H1 (cell line): ENCODE data around the gene CXCL11. TPM values are rescaled to one million over a fixed set of nuclear protein-coding genes. Genes with fewer than 3 reads are reported as not detected.

Experiments
- CTCF ChIA-PET: fragments of 300-600 bp; sonication (Branson Sonifier 250); formaldehyde crosslinking; loops from one replicate; lab custom pipeline; 2021; ENCODE audit not compliant: partially characterized antibody; lab: Charles Lee
- POLR2A ChIA-PET: fragments of 300-600 bp; sonication (Branson Sonifier 250); formaldehyde crosslinking; loops from one replicate; lab custom pipeline; 2021; ENCODE audit warnings: inconsistent platforms; ENCODE audit not compliant: partially characterized antibody; lab: Charles Lee
- DNase-seq, 2 experiments: peaks; one replicate each; pipeline versions ENCODE4 v3.0.0 to v3.0.0-alpha.2; 2010 to 2022; ENCODE audit warnings: low spot score in 2 of 2, low read depth in 1 of 2, mixed read lengths in 1 of 2
- FAIRE-seq: peaks from 2 replicates; lab custom pipeline; 2011; peaks lifted over from hg19 to GRCh38; lab: Jason Lieb, UNC
- H2AFZ ChIP-seq: 2 replicates; pipeline ENCODE4 v1.8.1; 2012; ENCODE audit warnings: low read length, inconsistent platforms
- H2AK5ac ChIP-seq: 2 replicates; pipeline ENCODE4 v1.6.1; 2013; ENCODE audit warnings: low read depth, low read length
- H2BK120ac ChIP-seq: replicated peaks from 2 replicates; pipeline ENCODE3; 2013; ENCODE audit warnings: low read depth, low read length, inconsistent platforms
- H2BK12ac ChIP-seq: 2 replicates; pipeline ENCODE4 v1.6.1; 2013; ENCODE audit warnings: low read depth, low read length
- H2BK15ac ChIP-seq: 2 replicates; pipeline ENCODE4 v1.6.1; 2013; ENCODE audit warnings: low read length
- H2BK20ac ChIP-seq: 2 replicates; pipeline ENCODE4 v1.6.1; 2013; ENCODE audit warnings: low read length
- H2BK5ac ChIP-seq: 2 replicates; pipeline ENCODE4 v1.6.1; 2013; ENCODE audit warnings: low read depth, low read length
- H3K14ac ChIP-seq: 2 replicates; pipeline ENCODE4 v1.6.1; 2013; ENCODE audit warnings: inconsistent platforms; ENCODE audit not compliant: insufficient read length
- H3K18ac ChIP-seq: 2 replicates; pipeline ENCODE4 v1.6.1; 2013; ENCODE audit warnings: low read length; ENCODE audit errors: extremely low read depth
- H3K23ac ChIP-seq: 2 replicates; pipeline ENCODE4 v1.6.1; 2013; ENCODE audit warnings: inconsistent platforms; ENCODE audit not compliant: insufficient read length
- H3K23me2 ChIP-seq: 2 replicates; pipeline ENCODE4 v1.6.1; 2013; ENCODE audit warnings: low read depth, low read length
- H3K27ac ChIP-seq: 2 replicates; pipeline ENCODE4 v1.6.1; 2011; ENCODE audit warnings: low read depth, low read length, inconsistent platforms
- H3K27me3 ChIP-seq, 4 experiments: replicated peaks in 1 of 4; 1 replicate in 1 of 4; 2 replicates in 3 of 4; pipeline versions ENCODE4 v1.6.1 to v1.8.1; 2011 to 2013; ENCODE audit warnings: low read length in 3 of 4, mild to moderate bottlenecking in 3 of 4, inconsistent platforms in 2 of 4, mixed read lengths in 2 of 4, moderate library complexity in 1 of 4; ENCODE audit not compliant: control insufficient read depth in 3 of 4, insufficient read depth in 3 of 4; ENCODE audit errors: extremely low read depth in 1 of 4
- H3K36me3 ChIP-seq, 4 experiments: 2 replicates each; pipeline versions ENCODE4 v1.6.1 to v1.8.1; 2011 to 2013; ENCODE audit warnings: mild to moderate bottlenecking in 4 of 4, low read length in 3 of 4, moderate library complexity in 2 of 4, control low read depth in 1 of 4, inconsistent platforms in 1 of 4; ENCODE audit not compliant: insufficient read depth in 4 of 4, control insufficient read depth in 2 of 4
- H3K4ac ChIP-seq: replicated peaks from 2 replicates; pipeline ENCODE3; 2013; ENCODE audit warnings: low read length, low read depth, mixed read lengths, inconsistent platforms; ENCODE audit not compliant: insufficient read length
- H3K4me1 ChIP-seq, 4 experiments: replicated peaks in 1 of 4; 1 replicate in 1 of 4; 2 replicates in 3 of 4; pipeline versions ENCODE4 v1.6.1 to v1.8.1; 2011 to 2013; ENCODE audit warnings: low read length in 3 of 4, inconsistent platforms in 2 of 4, mixed read lengths in 1 of 4; ENCODE audit not compliant: insufficient read depth in 4 of 4, control insufficient read depth in 3 of 4
- H3K4me2 ChIP-seq, 2 experiments: 2 replicates each; pipeline versions ENCODE4 v1.6.1 to v1.8.1; 2011 to 2013; ENCODE audit warnings: low read depth in 2 of 2, low read length in 2 of 2, control low read depth in 1 of 2, inconsistent platforms in 1 of 2, mild to moderate bottlenecking in 1 of 2; ENCODE audit not compliant: insufficient read depth in 1 of 2
- H3K4me3 ChIP-seq, 4 experiments: fragments of 200-600, 300-600 bp in 1 of 4; sonication (generic), shearing (Covaris generic), sonication (Bioruptor Twin) in 1 of 4; 2 replicates each; pipeline versions ENCODE4 v1.5.1 to v1.8.1; 2011 to 2016; ENCODE audit warnings: low read length in 4 of 4, low read depth in 3 of 4, control low read depth in 2 of 4, inconsistent platforms in 2 of 4, mild to moderate bottlenecking in 2 of 4, mixed read lengths in 1 of 4, moderate library complexity in 1 of 4; ENCODE audit not compliant: insufficient read depth in 2 of 4; ENCODE audit errors: extremely low read depth in 1 of 4
- H3K56ac ChIP-seq: replicated peaks from 2 replicates; pipeline ENCODE3; 2013; ENCODE audit warnings: low read depth, mild to moderate bottlenecking, mixed read lengths, low read length, inconsistent platforms; ENCODE audit not compliant: insufficient read length
- H3K79me1 ChIP-seq: 2 replicates; pipeline ENCODE4 v1.6.1; 2013; ENCODE audit warnings: low read depth, low read length, control low read depth
- H3K79me2 ChIP-seq, 2 experiments: 2 replicates each; pipeline versions ENCODE4 v1.6.1 to v1.8.1; 2012 to 2013; ENCODE audit warnings: low read length in 2 of 2, mild to moderate bottlenecking in 2 of 2, inconsistent platforms in 1 of 2; ENCODE audit not compliant: insufficient read depth in 2 of 2, control insufficient read depth in 1 of 2
- H3K9ac ChIP-seq, 4 experiments: replicated peaks in 1 of 4; 1 replicate in 1 of 4; 2 replicates in 3 of 4; pipeline versions ENCODE4 v1.6.1 to v1.8.1; 2011 to 2013; ENCODE audit warnings: low read depth in 3 of 4, low read length in 3 of 4, control low read depth in 2 of 4, mild to moderate bottlenecking in 2 of 4, moderate library complexity in 2 of 4, inconsistent platforms in 1 of 4; ENCODE audit errors: extremely low read depth in 1 of 4
- H3K9me3 ChIP-seq, 2 experiments: 2 replicates each; pipeline versions ENCODE4 v1.6.1 to v1.8.1; 2012 to 2013; ENCODE audit warnings: mild to moderate bottlenecking in 2 of 2, moderate library complexity in 2 of 2, control low read depth in 1 of 2, inconsistent platforms in 1 of 2, low read depth in 1 of 2, low read length in 1 of 2, mixed read lengths in 1 of 2; ENCODE audit not compliant: insufficient read depth in 2 of 2
- H4K20me1 ChIP-seq, 2 experiments: replicated peaks in 1 of 2; 2 replicates each; pipeline versions ENCODE3 to v1.8.1; 2011 to 2013; ENCODE audit warnings: inconsistent platforms in 2 of 2, low read length in 2 of 2, mild to moderate bottlenecking in 1 of 2; ENCODE audit not compliant: insufficient read depth in 2 of 2, control insufficient read depth in 1 of 2
- H4K5ac ChIP-seq: 2 replicates; pipeline ENCODE4 v1.6.1; 2013; ENCODE audit warnings: low read length, low read depth, mixed read lengths, inconsistent platforms; ENCODE audit not compliant: insufficient read length
- H4K8ac ChIP-seq: 2 replicates; pipeline ENCODE4 v1.8.0; 2013; ENCODE audit warnings: mild to moderate bottlenecking, moderate library complexity, low read length, inconsistent platforms; ENCODE audit not compliant: insufficient read depth; ENCODE audit errors: extremely low read depth
- H4K91ac ChIP-seq: replicated peaks from 2 replicates; pipeline ENCODE3; 2013; ENCODE audit warnings: low read length, mixed read lengths, inconsistent platforms; ENCODE audit not compliant: insufficient read length
- JUND ChIP-seq: IDR thresholded peaks from 2 replicates; pipeline ENCODE4 v1.6.1; 2011; ENCODE audit warnings: mild to moderate bottlenecking, improper control_type of control experiment, low read length
- MAFK ChIP-seq: IDR thresholded peaks from 2 replicates; pipeline ENCODE4 v1.6.1; 2012; ENCODE audit warnings: low read depth, mild to moderate bottlenecking, improper control_type of control experiment, low read length
- NANOG ChIP-seq: IDR thresholded peaks from 2 replicates; pipeline ENCODE4 v1.6.1; 2011; ENCODE audit warnings: low read length, low read depth, mild to moderate bottlenecking, inconsistent platforms; ENCODE audit not compliant: insufficient read depth, poor library complexity, severe bottlenecking
- POLR2A ChIP-seq, 2 experiments: IDR thresholded peaks; 1 replicate in 1 of 2; 2 replicates in 1 of 2; pipeline ENCODE4 v1.6.1; 2011; ENCODE audit warnings: low read depth in 2 of 2, low read length in 2 of 2, mild to moderate bottlenecking in 2 of 2; ENCODE audit errors: control extremely low read depth in 1 of 2
- RFX5 ChIP-seq: IDR thresholded peaks from 2 replicates; pipeline ENCODE4 v1.6.1; 2011; ENCODE audit warnings: low read depth, low read length, improper control_type of control experiment, borderline replicate concordance
- SAP30 ChIP-seq: fragments of 300-600 bp; sonication (generic); IDR thresholded peaks from 2 replicates; pipeline ENCODE4 v1.7.1; 2012; ENCODE audit warnings: low read length, moderate library complexity, mild to moderate bottlenecking, inconsistent platforms; ENCODE audit not compliant: insufficient read depth, insufficient replicate concordance
- SIN3A ChIP-seq, 2 experiments: IDR thresholded peaks in 1 of 2; conservative IDR thresholded peaks in 1 of 2; 2 replicates each; pipeline ENCODE4 v1.6.1; 2011 to 2012; ENCODE audit warnings: low read length in 2 of 2, improper control_type of control experiment in 1 of 2, low read depth in 1 of 2, mild to moderate bottlenecking in 1 of 2
- SIRT6 ChIP-seq: IDR thresholded peaks from one replicate; pipeline ENCODE4 v1.7.1; 2012; ENCODE audit warnings: low read length, inconsistent platforms
- SRF ChIP-seq: IDR thresholded peaks from 2 replicates; pipeline ENCODE4 v1.6.1; 2011; ENCODE audit warnings: mild to moderate bottlenecking, low read depth, low read length, moderate library complexity
- WGBS, 2 experiments: shearing (Covaris generic) in 1 of 2; methylation state at CpG; one replicate each; pipeline versions ENCODE4 v1.1.6 to v1.1.7; 2013 to 2015; ENCODE audit warnings: low lambda C conversion rate in 2 of 2, mixed read lengths in 2 of 2, inconsistent platforms in 1 of 2, low coverage in 1 of 2, missing lambda C conversion rate in 1 of 2; ENCODE audit not compliant: insufficient replicate concordance in 2 of 2, insufficient coverage in 1 of 2, insufficient read length in 1 of 2; ENCODE audit errors: extremely low coverage in 1 of 2, missing lambda C conversion rate in 1 of 2; 5-methylcytosine and 5-hydroxymethylcytosine counted together
- polyA plus RNA-seq, 7 experiments: library from polyadenylated mRNA; depleted of rRNA in 3 of 7; stranded (reverse) in 5 of 7; unstranded in 2 of 7; fragments of >200 nt in 5 of 7; fragments of 200-250 nt in 2 of 7; gene quantifications; 1 replicate in 5 of 7; 2 replicates in 1 of 7; 4 replicates in 1 of 7; pipeline versions ENCODE4 v1.2.1 to v1.2.3, GENCODE V29; 2011 to 2013; ENCODE audit warnings: missing spikeins in 2 of 7, mixed read lengths in 2 of 7
- total RNA-seq: library from RNA; stranded (reverse); fragmentation: NEBNext Ultra II Directional; extraction: Animal tissue kit (Norgen Biotek cat#: 25700); gene quantifications from 2 replicates; pipeline ENCODE4 v1.2.1, GENCODE V29; 2021
- TF ChIP-seq, protein P1 (sequence below): IDR thresholded peaks from 2 replicates; pipeline ENCODE4 v1.6.1; 2012; ENCODE audit warnings: low read length, inconsistent platforms

CXCL11 gene
- total and polyA plus RNA-seq, 2 of the 8 experiments (the other 6 are each of a cell fraction or from before 2014, with no cell fraction given), result 0.18 TPM; not detected in 1

- H3K9me3 ChIP-seq, result no peaks in the 10 kb centered on the region
- no peak for TF ChIP-seq NANOG
- no peak for TF ChIP-seq POLR2A (IDR thresholded peaks at IDR 0.05; ENCODE audit: control extremely low read depth in 1 of 2, low read depth in 2 of 2, low read length in 2 of 2)
- no peak for TF ChIP-seq JUND
- no peak for TF ChIP-seq MAFK
- no peak for TF ChIP-seq SAP30
- no peak for TF ChIP-seq SIN3A (conservative IDR thresholded peaks at IDR 0.05 in 1 of 2, IDR thresholded peaks at IDR 0.05 in 1 of 2; ENCODE audit: low read depth in 1 of 2, low read length in 2 of 2)
- TF ChIP-seq SRF, result no peak
- TF ChIP-seq, protein P1, sequence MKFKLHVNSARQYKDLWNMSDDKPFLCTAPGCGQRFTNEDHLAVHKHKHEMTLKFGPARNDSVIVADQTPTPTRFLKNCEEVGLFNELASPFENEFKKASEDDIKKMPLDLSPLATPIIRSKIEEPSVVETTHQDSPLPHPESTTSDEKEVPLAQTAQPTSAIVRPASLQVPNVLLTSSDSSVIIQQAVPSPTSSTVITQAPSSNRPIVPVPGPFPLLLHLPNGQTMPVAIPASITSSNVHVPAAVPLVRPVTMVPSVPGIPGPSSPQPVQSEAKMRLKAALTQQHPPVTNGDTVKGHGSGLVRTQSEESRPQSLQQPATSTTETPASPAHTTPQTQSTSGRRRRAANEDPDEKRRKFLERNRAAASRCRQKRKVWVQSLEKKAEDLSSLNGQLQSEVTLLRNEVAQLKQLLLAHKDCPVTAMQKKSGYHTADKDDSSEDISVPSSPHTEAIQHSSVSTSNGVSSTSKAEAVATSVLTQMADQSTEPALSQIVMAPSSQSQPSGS, result no peak
- TF ChIP-seq RFX5, result no peak
- no peak for TF ChIP-seq SIRT6
- no peak overlapping the region for H3K56ac ChIP-seq
- H2BK120ac ChIP-seq, result no peak overlapping the region
- no peak overlapping the region for H4K91ac ChIP-seq
- H3K79me2 ChIP-seq, result no peaks in the 10 kb centered on the region
- ChIA-PET CTCF (interaction anchor here (0.6 to 2.5 kb wide), 4 partner anchors 65 to 338 kb away, joined by 3 to 29 read pairs (median 6); partner anchors contain the start of gene USO1), POLR2A (no interaction called here)
- peaks cover 0 to 2% (median 0%) of the 10 kb centered on the region in 4 experiments; a peak in 1 of 7 replicates for H3K27me3 ChIP-seq
- DNase-seq (no peak), FAIRE-seq (no peak)
- 96% methylated on average over 1 of the region's 1 CpG; no CpG with 5 or more reads in 1 of the 2 experiments for WGBS, 2 experiments
- H2AK5ac ChIP-seq, result no peak overlapping the region
- H3K4me1 ChIP-seq, result no peaks in the 10 kb centered on the region
- H3K9ac ChIP-seq, result no peak overlapping the region
- H3K36me3 ChIP-seq, result no peaks in the 10 kb centered on the region
- H3K79me1 ChIP-seq, result no peaks in the 10 kb centered on the region
- H2BK20ac ChIP-seq, result no peak overlapping the region
- H3K4me3 ChIP-seq, result no peak overlapping the region
- no peak overlapping the region for H2BK5ac ChIP-seq
- no peak overlapping the region for H3K4me2 ChIP-seq
- H2BK12ac ChIP-seq, result no peak overlapping the region
- H3K4ac ChIP-seq, result no peak overlapping the region
- no peaks in the 10 kb centered on the region for H4K20me1 ChIP-seq
- H3K18ac ChIP-seq, result no peak overlapping the region
- H3K27ac ChIP-seq, result no peak overlapping the region
- no peak overlapping the region for H3K23ac ChIP-seq
- no peak overlapping the region for H2BK15ac ChIP-seq
- H4K8ac ChIP-seq, result no peak overlapping the region
- no peak overlapping the region for H2AFZ ChIP-seq
- no peak overlapping the region for H4K5ac ChIP-seq
- H3K23me2 ChIP-seq, result no peaks in the 10 kb centered on the region
- no peak overlapping the region for H3K14ac ChIP-seq
Measured at GRCh38 chr4:76061982-76062381, 26.1 kb upstream of the CXCL11 start.
